GOT3 (cell line): Measurements from ENCODE around the gene GPX2.
"Not testable (repeated sequence)": the region's sequence is repeated elsewhere in the genome, so short reads cannot be mapped to it uniquely, and the experiment has no call there.

Experiments
- DNase-seq: peaks from one replicate; lab custom pipeline; 2025; ENCODE audit warnings: mixed read lengths; lab: John Stamatoyannopoulos, UW

Gene GPX2

GRCh38 chr14:64913477-64913876 lies 29.1 kb downstream of the GPX2 start:
- not testable (repeated sequence) for DNase-seq

DNA sequence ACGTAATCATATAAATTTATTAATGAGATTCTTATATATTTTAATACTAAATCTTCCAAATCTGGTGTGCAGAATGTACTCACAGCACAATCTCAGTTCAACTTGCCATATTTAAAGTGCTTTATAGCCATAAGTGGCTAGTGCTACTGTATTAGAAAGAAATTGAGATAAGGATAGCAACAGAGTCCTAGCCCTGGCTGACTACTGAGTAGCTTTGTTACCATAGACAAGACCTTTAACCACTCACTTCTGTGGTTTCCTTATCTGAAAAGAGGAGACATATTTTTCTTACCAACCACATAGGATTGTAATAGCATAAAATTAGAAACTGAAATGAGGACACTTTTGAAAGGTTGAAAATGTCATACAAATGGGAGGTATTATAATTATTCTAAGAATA lies 30.3 kb downstream of the GPX2 start:
- DNase-seq: no peak

DNA sequence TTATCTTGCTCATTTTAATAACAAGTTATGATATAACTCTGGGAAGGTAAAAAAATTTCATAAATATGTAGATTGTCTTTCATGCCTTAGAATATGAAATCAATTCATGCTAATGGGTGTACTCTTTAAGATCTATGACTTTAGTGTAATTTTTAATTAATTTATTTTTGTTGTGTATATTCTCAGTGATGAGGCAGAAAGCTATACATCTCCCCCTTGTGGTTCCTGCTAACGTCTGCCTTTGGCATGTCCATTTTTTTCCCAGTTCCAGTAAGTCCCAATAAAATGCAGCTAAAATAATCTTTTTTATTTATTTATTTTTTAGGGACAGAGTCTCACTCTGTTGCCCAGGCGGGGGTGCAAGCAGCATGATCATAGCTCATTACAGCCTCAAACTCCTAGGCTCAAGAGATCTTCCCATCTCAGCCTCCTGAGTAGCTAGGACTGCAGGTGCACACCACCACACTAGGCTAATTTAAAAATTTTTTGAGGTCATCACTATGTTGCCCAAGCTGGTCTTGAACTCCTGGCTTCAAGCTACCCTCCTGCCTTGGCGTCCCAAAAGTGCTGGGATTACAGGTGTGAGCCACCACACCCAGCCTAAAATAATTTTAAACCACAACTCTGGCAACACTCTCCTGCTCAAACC lies 31.6 kb downstream of the GPX2 start:
- DNase-seq: no peak

DNA sequence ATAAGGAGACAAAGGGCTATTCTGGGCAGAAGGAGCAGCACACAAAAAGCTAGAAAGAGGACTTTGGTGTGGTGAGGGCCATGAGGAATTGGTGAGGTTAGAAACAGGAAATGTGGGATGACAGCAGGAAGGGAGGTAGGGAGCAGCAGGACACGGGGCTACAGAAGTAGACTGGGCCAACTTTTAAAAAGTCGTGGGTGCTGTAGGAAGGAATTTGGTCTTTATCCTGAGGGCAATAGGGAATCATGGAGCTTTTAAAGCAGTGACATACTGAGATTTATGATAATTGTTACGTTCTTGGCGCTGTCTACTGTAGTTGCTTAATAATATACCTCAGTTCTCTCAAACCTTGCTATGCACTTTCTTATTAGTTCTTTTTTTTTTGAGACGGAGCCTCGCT lies 36.5 kb downstream of the GPX2 start:
- DNase-seq: no peak

DNA sequence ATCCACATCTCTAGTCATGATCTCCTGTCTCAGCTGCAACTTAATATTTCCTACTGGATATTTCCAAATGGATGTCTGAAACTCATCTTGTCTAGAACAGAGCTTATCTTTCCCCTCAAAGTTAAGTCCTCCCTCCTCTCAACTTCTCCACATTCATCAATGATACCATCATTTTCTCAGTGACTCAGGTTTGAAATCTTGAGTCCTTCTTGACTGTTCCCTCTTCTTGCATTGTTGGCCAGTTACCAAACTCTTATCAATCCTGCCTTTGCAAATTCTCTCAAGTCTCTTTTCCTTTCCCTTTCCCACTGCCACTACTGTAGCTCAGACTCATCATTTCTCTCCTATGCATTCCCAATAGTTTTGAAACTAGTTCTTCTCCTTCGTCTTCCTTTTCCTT lies 42.6 kb downstream of the GPX2 start:
- DNase-seq: no peak

- DNase-seq: no peak
These were observed 50.6 kb downstream of the GPX2 start for GRCh38 chr14:64891839-64892375.

GRCh38 chr14:64891173-64891838 lies 51.2 kb downstream of the GPX2 start:
- DNase-seq: no peak

DNA sequence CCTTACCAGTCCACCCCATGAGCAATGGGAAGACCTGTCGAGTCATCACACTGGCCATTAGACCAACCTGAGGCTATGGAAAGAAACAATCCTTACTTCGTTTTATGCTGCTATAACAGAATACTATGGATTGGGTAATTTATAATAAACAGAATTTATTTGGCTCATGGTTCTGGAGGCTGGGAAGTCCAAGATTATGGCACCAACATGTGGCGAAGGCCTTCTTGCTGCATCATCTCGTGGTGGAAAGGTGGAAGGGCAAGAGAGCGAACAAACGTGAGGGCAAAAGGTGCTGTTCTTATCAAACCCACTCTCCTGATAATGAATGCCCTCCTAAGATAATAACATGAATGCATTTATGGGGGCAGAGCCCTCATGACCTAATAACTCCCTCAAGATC lies 53.2 kb downstream of the GPX2 start:
- DNase-seq: no peak
